DMS153 (cell line): ENCODE data around the gene PARP14.
"Not testable (repeated sequence)": the region's sequence is repeated elsewhere in the genome, so short reads cannot be mapped to it uniquely, and the experiment has no call there.

Experiments
- DNase-seq: peaks from one replicate; lab custom pipeline; 2025; lab: John Stamatoyannopoulos, UW

PARP14 gene, protein sequence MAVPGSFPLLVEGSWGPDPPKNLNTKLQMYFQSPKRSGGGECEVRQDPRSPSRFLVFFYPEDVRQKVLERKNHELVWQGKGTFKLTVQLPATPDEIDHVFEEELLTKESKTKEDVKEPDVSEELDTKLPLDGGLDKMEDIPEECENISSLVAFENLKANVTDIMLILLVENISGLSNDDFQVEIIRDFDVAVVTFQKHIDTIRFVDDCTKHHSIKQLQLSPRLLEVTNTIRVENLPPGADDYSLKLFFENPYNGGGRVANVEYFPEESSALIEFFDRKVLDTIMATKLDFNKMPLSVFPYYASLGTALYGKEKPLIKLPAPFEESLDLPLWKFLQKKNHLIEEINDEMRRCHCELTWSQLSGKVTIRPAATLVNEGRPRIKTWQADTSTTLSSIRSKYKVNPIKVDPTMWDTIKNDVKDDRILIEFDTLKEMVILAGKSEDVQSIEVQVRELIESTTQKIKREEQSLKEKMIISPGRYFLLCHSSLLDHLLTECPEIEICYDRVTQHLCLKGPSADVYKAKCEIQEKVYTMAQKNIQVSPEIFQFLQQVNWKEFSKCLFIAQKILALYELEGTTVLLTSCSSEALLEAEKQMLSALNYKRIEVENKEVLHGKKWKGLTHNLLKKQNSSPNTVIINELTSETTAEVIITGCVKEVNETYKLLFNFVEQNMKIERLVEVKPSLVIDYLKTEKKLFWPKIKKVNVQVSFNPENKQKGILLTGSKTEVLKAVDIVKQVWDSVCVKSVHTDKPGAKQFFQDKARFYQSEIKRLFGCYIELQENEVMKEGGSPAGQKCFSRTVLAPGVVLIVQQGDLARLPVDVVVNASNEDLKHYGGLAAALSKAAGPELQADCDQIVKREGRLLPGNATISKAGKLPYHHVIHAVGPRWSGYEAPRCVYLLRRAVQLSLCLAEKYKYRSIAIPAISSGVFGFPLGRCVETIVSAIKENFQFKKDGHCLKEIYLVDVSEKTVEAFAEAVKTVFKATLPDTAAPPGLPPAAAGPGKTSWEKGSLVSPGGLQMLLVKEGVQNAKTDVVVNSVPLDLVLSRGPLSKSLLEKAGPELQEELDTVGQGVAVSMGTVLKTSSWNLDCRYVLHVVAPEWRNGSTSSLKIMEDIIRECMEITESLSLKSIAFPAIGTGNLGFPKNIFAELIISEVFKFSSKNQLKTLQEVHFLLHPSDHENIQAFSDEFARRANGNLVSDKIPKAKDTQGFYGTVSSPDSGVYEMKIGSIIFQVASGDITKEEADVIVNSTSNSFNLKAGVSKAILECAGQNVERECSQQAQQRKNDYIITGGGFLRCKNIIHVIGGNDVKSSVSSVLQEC (N-terminal part only)

DNA sequence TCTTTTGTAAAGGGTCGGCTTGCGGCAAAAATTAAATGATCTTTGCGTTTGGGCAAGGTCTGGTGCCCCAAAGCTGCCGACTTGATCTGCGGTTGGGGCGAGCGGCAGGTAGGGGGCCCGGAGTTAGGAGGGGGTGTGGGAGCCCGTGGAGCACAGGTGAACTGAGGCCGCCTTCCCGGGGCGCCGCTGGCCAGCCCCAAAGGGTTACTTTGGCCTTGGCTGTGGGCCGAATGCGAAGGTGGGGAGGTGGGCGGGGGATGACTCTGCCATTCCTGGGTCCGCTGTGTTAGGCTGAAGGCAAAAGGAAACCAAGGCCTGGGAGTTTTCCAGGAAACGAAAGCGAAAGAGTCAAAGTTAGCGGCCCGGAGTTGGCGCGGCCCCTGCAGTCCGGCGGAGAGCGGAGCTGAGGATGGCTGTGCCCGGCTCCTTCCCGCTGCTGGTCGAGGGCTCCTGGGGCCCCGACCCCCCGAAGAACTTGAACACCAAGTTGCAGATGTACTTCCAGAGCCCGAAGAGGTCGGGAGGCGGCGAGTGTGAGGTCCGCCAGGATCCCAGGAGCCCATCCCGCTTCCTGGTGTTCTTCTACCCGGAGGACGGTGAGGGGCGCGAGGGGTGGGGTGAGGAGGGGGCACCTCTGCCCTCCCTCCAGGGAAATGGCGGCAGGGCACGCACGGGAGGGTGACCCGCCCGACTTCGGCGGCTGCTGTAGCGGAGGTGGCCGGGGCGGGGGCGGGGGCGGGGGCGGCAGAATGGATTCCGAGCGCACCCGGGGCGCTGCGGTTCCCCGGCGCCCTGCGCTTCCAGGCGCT, at the start of gene PARP14:
PARP14 (plus strand) TSS at position 365 of the 809 bp plus-strand sequence; CDS start at position 410, 45 bp downstream.
- peak; percentile 25 for DNase-seq

- DNase-seq, result no peak
Measured at GRCh38 chr3:122635789-122636188, 44.9 kb upstream of the PARP14 start.

DNA sequence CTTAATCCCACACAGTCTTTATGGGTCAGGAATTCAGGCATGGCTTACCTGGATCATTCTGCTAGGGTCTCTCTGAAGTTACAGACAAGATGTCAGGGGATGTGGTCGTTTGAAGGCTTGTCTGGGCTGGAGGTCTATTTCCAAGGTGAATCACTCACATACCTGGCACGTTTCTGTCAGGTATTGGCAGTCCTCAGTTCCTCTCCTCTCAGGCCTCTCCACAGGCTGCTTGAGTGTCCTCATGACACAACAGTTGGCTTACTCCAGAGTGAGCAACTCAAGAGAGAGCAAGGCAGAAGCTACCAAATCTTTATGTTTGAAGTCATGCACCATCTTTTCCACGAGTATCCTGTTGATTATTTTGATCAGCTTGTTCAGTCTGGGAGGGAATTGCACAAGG, 43.9 kb upstream of the PARP14 start:
- DNase-seq, result no peak

GRCh38 chr3:122640437-122640999, 40.1 kb upstream of the PARP14 start:
- no peak for DNase-seq

DNA sequence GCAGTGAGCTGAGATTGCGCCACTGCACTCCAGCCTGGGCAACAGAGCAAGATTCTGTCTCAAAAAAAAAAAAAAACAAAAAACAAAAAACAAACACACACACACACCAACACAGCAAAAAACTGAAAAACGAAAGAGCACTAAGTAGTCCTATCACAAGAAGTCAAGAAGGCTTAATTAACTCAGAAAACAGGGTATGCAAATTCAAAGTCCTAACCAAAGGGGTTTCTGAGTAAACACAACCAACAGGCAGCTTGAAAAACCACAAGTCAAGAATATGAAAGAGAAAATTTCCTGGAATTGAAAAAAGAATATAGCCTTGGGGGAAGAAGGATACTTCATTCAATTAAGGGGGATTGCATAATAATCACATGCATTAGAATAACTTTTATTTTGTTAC, 37.7 kb upstream of the PARP14 start:
- DNase-seq, result no peak

DNA sequence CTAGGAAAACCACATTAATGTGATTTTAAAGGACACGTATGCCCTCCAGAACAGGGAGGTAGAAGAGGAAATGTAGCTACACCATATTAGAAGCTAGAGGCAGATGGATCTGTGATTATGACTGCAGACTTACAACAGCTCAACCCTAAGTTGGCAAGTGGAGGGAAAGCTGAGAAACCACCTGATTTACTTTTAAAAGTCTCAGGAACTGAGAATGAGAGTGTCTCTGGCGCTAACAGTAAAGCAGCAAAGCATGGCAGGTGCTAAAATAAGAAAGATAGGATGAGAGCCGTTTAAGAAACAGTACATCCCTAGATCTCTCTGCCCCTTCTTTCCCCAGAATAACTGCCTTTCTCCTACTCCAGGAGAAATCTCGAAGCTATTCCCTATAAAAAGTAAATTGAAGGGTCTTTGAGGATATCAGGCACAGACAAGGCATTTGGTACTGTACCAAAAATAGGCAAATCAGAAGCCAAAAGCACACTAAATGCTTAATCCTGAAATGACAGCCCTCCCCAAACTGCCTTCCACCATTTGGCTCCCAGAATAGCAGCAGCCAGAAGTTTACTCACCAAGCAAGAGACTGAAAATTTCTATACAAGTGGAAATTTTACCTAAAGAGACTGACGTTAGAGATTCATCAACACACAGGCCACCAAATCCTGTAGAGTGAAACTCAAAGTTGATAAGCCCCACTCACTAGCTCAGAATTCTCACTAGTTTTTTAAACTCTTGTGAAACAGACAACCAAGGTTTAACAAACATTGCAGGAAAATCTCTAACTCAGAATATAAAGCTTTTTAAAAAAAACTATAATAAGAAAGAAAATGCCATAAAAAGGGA, 34.3 kb upstream of the PARP14 start:
- DNase-seq, result no peak

- not testable (repeated sequence) for DNase-seq
Measured at GRCh38 chr3:122651233-122651907, 29.3 kb upstream of the PARP14 start.

GRCh38 chr3:122651962-122652361, 28.7 kb upstream of the PARP14 start:
- DNase-seq, result not testable (repeated sequence)

DNA sequence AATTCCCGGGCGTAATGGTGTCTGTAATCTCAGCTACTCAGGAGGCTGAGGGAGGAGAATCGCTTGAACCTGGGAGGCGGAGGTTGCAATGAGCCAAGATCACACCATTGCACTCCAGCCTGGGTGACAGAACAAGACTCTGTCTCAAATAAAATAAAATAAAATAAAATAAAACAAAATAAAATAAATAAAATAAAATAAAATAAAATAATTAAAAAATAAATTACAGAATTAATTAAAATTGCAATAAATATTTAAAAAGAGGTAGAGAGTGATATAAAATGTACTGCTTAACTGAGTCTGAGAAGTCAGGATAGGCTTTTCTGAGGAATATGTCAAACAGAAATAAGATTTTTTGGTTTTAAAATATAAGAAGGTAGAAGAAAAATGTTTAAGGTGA, 22.3 kb upstream of the PARP14 start:
- DNase-seq, result not testable (repeated sequence)

DNA sequence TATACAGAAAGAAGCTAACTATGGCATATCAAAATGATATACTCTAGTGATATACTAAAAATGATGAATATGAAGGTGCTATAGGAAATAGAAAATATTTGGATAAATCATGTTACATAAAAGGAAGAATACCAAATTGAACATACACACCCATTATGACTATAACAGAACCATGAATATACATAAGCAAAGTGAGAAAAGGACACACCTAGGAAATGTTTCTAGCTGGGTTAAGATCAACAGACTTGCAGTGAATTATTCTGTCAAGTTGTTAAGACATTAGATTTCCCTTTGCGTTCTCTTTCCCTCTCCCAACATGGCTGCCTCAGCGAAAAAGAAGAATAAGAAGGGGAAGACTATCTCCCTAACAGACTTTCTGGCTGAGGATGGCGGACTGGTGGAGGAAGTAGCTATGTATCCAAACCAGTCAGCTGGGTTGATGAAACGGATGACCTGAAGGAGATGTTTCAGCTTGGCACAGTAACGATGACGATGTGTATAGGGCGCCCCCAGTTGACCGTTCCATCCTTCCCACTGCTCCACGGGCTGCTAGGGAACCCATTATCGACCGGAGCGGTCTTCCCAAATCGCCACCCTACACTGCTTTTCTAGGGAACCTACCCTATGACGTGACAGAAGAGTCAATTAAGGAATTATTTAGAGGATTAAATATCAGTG, 20.2 kb upstream of the PARP14 start:
- no peak for DNase-seq

GRCh38 chr3:122661633-122662032, 19.0 kb upstream of the PARP14 start:
- DNase-seq, result no peak

DNA sequence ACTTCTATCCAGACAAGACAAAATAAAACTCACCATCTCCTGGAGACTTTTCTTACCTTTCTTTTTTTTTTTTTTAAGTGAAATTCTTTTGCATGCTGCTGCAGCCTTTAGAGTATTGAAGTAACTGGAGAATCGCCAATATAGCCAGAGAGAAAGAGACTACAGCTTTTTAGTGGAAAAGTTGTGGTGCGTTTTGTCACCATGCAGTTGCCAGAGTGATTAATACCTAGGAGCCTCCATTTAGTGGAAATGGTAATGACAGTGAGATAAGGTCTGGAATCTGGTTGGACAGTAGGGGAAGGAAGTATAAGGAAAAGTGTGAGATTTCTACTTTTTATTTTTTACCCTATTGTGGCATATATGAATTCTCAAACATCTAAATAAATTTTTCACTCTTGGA, 18.1 kb upstream of the PARP14 start:
- no peak for DNase-seq

GRCh38 chr3:122665226-122665786, 15.3 kb upstream of the PARP14 start:
- DNase-seq, result no peak

DNA sequence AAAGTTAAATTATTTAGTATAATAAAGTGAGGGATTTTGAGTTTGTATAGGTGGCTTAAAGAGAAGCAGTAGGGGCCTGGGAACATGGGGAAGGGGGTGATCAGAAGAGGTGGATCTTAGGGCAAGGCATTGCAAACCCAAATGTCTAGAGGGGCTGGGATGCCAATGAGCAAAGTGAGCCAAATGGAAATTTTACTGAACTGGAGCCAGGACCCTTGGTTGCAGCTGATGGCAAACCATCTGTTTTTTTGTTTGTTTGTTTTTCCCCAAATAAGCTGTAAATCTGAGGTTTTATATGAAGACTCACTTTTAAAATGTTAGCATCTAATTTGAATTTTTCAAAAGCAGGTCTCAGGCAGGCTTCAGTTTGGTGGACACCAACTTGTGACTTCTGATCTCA, 14.8 kb upstream of the PARP14 start:
- DNase-seq, result no peak

- DNase-seq, result no peak
Measured at GRCh38 chr3:122668930-122669730, 11.5 kb upstream of the PARP14 start.

GRCh38 chr3:122671553-122671952, 9.1 kb upstream of the PARP14 start:
- no peak for DNase-seq

- DNase-seq, result no peak
Measured at GRCh38 chr3:122674339-122674738, 6.3 kb upstream of the PARP14 start.

DNA sequence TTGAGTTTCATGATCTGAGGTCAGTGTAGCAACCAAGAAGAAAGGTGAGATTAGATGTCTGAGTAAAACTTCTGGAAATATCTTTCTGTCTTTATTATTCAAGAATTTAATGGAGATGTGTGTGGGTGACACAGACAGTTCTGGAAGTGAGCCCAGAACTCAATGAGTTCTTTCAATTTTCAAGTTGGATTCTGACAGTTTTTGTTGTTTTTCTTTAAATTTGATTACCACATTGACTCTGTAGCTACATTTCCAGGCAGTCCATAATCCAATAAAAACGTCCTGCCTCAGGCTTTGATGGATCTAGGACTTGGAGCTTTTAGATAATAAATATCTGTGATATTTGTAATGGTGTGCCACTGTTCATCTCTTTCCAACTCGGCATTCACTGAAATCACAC, 3.9 kb upstream of the PARP14 start:
- no peak for DNase-seq
